Stimulated activated effector memory CD8-positive, alpha-beta T cell treated with anti-CD3 and anti-CD28 coated beads, Interleukin-12 subunit alpha, Interleukin-12 subunit beta, amount 100 ng/mL, for 72 hours (primary cell): Measurements from ENCODE around the gene HTR1E.

Source experiments
- ATAC-seq: fragments of 150-1000 bp; cut with Tn5 transposase; 2 replicates; pipeline ENCODE4 v1.10.0; 2021
- DNase-seq, 2 donors: peaks; one replicate each; pipeline ENCODE4 v3.0.0; 2021 to 2022; ENCODE audit warnings: low spot score in 2 of 2
- H3K27ac Mint-ChIP-seq: one replicate; pipeline ENCODE4 v1.8.0; 2022; ENCODE audit warnings: mild to moderate bottlenecking, mixed read lengths
- H3K36me3 Mint-ChIP-seq: one replicate; pipeline ENCODE4 v1.8.0; 2022; ENCODE audit warnings: mild to moderate bottlenecking, mixed read lengths
- H3K4me1 Mint-ChIP-seq: one replicate; pipeline ENCODE4 v1.8.0; 2022; ENCODE audit warnings: mixed read lengths
- H3K4me3 Mint-ChIP-seq: one replicate; pipeline ENCODE4 v1.8.0; 2022; ENCODE audit warnings: mild to moderate bottlenecking, mixed read lengths
- H3K9me3 Mint-ChIP-seq: one replicate; pipeline ENCODE4 v1.8.0; 2022; ENCODE audit warnings: mixed read lengths

Gene HTR1E

DNA sequence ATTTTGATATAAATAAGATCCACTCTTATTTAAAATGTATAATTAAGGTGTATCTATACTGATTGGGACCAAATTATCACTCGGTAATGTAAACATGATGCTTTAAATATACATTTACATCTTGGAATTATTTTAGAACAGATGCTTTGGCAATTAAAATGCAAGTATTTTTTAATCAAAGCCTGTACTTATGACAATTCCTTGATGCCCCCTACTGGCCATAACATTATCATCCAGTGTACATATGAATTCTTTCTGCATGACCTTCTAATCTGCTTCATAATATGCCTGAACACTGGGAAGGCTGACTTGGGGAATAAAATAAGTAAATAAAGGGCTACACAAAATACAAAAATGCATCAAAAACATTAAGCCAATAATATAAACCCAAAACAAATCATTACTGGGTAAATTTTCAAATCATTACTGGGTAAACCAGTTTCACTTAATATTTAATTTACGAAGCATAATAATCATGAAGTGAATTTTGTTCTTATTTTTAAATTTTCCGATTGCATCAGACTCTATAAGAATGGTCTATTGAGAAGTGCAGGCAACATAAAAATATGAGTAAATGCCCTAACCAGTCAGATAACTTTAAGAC is 92.5 kb downstream of the HTR1E start:
- no peaks in the 10 kb centered on the region for H3K36me3 Mint-ChIP-seq
- H3K4me1 Mint-ChIP-seq = no peaks in the 10 kb centered on the region
- DNase-seq (no peak), ATAC-seq (no peak)
- H3K4me3 Mint-ChIP-seq = no peak overlapping the region
- H3K9me3 Mint-ChIP-seq = no peaks in the 10 kb centered on the region
- H3K27ac Mint-ChIP-seq = no peak overlapping the region

DNA sequence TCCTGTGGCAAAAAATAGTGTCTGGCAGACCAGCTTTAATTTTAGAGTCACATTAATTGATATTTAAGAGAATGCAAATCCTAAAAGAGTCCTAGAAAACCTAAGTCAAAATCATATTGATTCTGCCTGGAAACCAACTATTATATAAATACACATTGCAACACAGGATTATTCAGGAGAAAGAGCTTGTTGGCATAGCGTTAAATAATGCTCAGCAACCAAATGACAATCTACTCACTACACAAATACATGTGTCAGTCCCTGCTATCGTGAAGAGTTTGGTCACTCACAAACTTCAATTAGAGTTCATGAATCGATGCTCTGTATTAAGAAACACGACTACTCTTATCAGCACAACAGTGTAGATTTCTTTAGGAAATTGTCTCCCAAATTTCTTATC is 103.4 kb downstream of the HTR1E start:
- no peak for ATAC-seq
- no peak for DNase-seq
- Mint-ChIP-seq H3K9me3 (peaks cover 3% of the 10 kb centered on the region), H3K36me3 (no peaks in the 10 kb centered on the region), H3K4me1 (no peaks in the 10 kb centered on the region), H3K4me3 (no peak overlapping the region), H3K27ac (no peak overlapping the region)

DNA sequence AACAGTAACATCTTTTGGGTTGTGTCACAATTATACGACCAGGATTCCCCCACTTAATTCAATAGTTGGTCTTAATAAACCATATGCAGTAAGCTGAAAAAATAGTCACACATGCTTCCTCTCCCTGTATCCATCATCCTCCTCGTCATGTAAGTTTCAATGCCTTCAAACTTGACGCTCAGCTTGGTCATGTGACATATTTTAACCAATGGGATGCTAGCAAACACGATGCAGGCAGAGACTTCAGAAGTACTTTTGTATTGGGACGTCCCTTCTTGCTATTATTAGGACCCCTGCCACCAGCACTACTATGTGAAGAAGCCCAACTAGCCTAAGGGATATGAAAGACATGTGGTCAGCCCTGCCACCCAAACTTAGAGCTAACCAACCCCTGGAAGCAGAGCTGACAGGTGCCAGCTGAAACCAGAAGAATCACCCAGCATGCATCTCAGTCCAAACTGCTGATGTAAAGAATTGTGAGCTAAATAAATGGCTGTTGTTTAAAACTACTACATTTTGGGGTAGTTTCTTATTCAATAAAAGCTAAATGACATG is 108.3 kb downstream of the HTR1E start:
- no peaks in the 10 kb centered on the region for H3K4me1 Mint-ChIP-seq
- H3K36me3 Mint-ChIP-seq = no peaks in the 10 kb centered on the region

DNA sequence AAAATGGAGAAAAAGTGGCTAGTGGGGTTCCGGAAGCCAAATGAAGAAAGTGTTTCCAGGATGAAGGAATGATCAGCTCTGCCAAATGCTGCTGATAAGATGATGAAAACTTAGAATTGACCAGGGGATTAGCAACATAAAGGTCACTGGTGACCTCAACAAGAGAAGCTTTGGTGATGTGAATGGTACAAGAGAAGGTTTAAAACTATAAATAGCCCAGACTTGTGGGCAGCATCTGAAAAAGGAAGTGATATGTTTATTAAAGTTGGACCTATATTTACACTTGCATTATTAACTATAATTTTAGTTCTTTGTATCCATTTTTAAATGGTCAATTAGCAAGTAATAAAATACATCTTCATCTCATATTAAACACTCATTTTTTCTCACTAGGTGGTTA is 112.5 kb downstream of the HTR1E start:
- no peak overlapping the region for H3K27ac Mint-ChIP-seq
- no peaks in the 10 kb centered on the region for H3K9me3 Mint-ChIP-seq

More for the DNA sequence above, 108.3 kb downstream of the HTR1E start:
- no peaks in the 10 kb centered on the region for H3K9me3 Mint-ChIP-seq
- H3K4me3 Mint-ChIP-seq = no peak overlapping the region
- no peak overlapping the region for H3K27ac Mint-ChIP-seq
- no peak for ATAC-seq
- DNase-seq = no peak

DNA sequence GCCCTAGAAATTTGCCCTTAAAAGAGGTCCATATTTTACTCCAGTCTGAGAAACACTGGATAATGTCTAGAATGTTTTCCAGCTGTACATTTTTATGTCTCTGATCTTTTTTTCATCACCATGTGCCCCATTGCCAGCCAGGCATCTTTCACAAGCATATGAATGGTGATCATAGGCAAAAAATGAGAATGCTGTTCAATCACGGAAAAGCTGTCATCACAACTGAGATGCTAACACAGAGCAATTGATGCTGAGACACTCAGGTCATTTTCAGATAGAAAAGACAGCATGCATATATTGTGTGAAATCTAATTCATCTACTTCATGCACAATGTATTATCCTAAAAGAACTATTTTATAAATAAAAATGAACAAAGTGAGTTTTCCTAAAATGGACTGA is 116.0 kb downstream of the HTR1E start:
- Mint-ChIP-seq H3K27ac (no peak overlapping the region), H3K9me3 (no peaks in the 10 kb centered on the region), H3K36me3 (no peaks in the 10 kb centered on the region), H3K4me3 (no peak overlapping the region), H3K4me1 (no peaks in the 10 kb centered on the region)
- ATAC-seq = no peak
- DNase-seq = no peak

More for the DNA sequence above, 112.5 kb downstream of the HTR1E start:
- H3K36me3 Mint-ChIP-seq = no peaks in the 10 kb centered on the region
- DNase-seq = no peak
- no peaks in the 10 kb centered on the region for H3K4me1 Mint-ChIP-seq
- no peak overlapping the region for H3K4me3 Mint-ChIP-seq
- ATAC-seq = no peak

DNA sequence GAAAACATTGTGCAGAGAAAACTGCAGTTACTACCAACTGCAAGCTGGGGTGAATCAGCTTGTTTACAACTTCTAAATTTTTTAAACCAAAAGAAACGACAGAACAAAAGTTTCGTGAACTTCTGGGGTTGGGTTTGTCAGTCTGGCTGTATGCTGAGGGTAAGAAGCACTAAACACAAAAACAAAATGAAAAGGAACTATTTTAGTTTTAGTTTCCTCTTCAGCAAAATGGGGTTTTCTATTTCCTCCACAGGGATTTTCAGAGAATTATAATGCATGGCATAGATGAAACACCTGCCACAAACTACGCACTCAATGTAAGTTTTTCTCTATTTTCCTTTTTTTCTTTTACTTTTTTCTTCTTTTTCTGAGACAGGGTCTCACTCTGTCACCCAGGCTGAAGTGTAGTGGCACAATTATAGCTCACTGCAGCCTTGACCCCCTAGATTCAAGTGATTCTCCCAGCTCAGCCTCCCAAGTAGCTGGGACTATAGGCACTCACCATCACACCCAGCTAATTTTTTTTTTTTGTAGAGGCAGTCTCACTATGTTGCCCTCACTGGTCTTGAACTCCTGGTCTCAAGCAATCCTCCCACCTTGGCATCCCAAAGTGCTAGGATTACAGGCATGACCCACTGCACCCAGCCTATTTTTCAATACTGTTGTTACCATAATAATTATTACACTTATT is 117.0 kb downstream of the HTR1E start:
- Mint-ChIP-seq H3K4me1 (no peaks in the 10 kb centered on the region), H3K4me3 (no peak overlapping the region), H3K27ac (no peak overlapping the region), H3K36me3 (no peaks in the 10 kb centered on the region), H3K9me3 (no peaks in the 10 kb centered on the region)
- DNase-seq = no peak
- ATAC-seq = no peak

DNA sequence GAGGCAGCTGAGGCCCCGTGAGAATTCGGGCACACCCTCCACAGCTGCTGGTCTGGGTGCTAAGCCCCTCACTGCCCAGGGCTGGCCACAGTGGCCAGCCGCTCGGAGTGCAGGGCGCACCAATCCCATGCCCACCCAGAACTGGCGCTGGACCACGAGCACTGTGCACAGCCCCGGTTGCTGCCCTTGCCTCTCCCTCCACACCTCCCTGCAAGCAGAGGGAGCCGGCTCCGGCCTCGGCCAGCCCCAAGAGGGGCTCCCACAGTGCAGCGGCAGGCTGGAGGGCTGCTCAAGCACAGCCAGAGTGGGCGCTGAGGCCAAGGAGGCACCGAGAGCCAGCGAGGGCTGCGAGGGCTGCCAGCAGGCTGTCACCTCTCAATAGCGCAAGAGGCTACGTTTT is 122.6 kb downstream of the HTR1E start:
- no peak overlapping the region for H3K27ac Mint-ChIP-seq
- DNase-seq (no peak), ATAC-seq (no peak)
- H3K9me3 Mint-ChIP-seq = no peaks in the 10 kb centered on the region
- no peak overlapping the region for H3K4me3 Mint-ChIP-seq
- no peaks in the 10 kb centered on the region for H3K4me1 Mint-ChIP-seq
- H3K36me3 Mint-ChIP-seq = no peaks in the 10 kb centered on the region

DNA sequence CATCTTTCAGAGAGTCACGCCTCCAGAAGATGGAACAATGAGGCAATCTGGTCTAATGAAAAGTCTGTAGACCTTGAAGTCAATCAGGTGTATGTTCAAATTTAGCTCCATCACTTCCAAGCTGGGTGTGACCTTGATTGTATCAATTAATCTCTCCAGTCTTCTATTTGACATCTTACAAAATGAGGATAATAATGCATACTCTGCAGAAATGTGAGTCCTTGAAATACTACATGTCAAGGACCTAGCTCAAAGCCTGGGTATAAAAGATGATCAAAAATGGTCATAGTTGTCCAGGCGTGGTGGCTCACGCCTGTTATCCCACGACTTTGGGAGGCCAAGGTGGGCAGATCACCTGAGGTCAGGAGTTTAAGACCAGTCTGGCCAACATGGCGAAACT is 127.8 kb downstream of the HTR1E start:
- no peak for ATAC-seq
- H3K36me3 Mint-ChIP-seq = no peaks in the 10 kb centered on the region
- H3K4me1 Mint-ChIP-seq = no peaks in the 10 kb centered on the region
- H3K27ac Mint-ChIP-seq = no peak overlapping the region
- H3K4me3 Mint-ChIP-seq = no peak overlapping the region
- no peak for DNase-seq
- H3K9me3 Mint-ChIP-seq = no peaks in the 10 kb centered on the region
